Cardiac muscle cell (in vitro differentiated cells and primary cell): Measurements from ENCODE around the gene PIK3C2G. TPM values are rescaled to one million over a fixed set of nuclear protein-coding genes. Genes with fewer than 3 reads are reported as not detected.
"Not testable (repeated sequence)": the region's sequence is repeated elsewhere in the genome, so short reads cannot be mapped to it uniquely, and the experiment has no call there.

Experiments used
- DNase-seq, 2 donors: peaks; one replicate each; pipeline versions ENCODE4 v3.0.0 to v3.0.0-alpha.2; 2010 to 2017; ENCODE audit warnings: low read depth in 1 of 2, low spot score in 1 of 2
- H3K27ac ChIP-seq: fragments of 200-600 bp; sonication (generic); 2 replicates; pipeline ENCODE4 v1.5.1; 2016
- H3K27me3 ChIP-seq: fragments of 200-600 bp; sonication (generic); 2 replicates; pipeline ENCODE4 v1.6.0; 2016; ENCODE audit warnings: control low read depth
- H3K36me3 ChIP-seq: fragments of 200-600 bp; sonication (generic); 2 replicates; pipeline ENCODE4 v1.5.1; 2016; ENCODE audit warnings: control low read depth
- H3K4me1 ChIP-seq: fragments of 200-600 bp; sonication (generic); 2 replicates; pipeline ENCODE4 v1.8.1; 2017; ENCODE audit warnings: low read depth, mild to moderate bottlenecking, mixed run types
- H3K4me3 ChIP-seq: fragments of 200-600 bp; sonication (generic); 2 replicates; pipeline ENCODE4 v1.5.1; 2016; ENCODE audit warnings: mild to moderate bottlenecking
- H3K9me3 ChIP-seq: fragments of 200-600 bp; sonication (generic); 2 replicates; pipeline ENCODE4 v1.5.1; 2017; ENCODE audit warnings: low read depth, mild to moderate bottlenecking, control low read depth
- polyA plus RNA-seq: library from polyadenylated mRNA; unstranded; fragments of >200 nt; fragmentation: Nextera tagmentation; extraction: Ambion mirVana; gene quantifications from 2 replicates; pipeline ENCODE4 v1.2.1, GENCODE V29; 2016
- total RNA-seq: library from RNA; depleted of rRNA; stranded (reverse); fragments of >200 nt; gene quantifications from 2 replicates; pipeline ENCODE4 v1.2.3, GENCODE V29; 2016
- TF ChIP-seq, protein P1 (sequence below): IDR thresholded peaks from 2 replicates; pipeline ENCODE4 v1.5.1; 2012; ENCODE audit warnings: low read depth, mild to moderate bottlenecking, low read length

The PIK3C2G gene
- total and polyA plus RNA-seq, 2 experiments from 2014 or later = not detected

DNA sequence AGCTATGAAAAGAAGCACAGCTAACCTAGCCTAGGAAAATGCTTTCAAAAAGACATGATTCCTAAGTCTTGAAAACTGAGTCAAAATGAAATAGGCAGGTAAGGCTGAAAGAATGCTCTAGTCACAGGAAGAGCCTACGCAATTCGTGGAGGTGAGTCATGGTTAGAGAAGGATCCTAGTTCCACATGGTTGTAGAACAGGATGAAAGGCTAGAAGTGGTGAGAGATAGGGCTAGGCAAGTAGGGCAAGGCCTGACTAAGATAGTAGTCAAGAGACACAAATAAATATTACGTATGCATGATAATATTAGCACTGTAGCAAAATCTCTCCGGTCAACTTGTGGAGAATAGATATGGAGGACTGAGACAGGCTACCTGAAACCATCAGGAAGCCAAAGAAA, 429.3 kb downstream of the PIK3C2G start:
- H3K9me3 ChIP-seq = no peaks in the 10 kb centered on the region
- H3K4me1 ChIP-seq = no peaks in the 10 kb centered on the region
- no peak overlapping the region for H3K27ac ChIP-seq
- TF ChIP-seq, protein P1, sequence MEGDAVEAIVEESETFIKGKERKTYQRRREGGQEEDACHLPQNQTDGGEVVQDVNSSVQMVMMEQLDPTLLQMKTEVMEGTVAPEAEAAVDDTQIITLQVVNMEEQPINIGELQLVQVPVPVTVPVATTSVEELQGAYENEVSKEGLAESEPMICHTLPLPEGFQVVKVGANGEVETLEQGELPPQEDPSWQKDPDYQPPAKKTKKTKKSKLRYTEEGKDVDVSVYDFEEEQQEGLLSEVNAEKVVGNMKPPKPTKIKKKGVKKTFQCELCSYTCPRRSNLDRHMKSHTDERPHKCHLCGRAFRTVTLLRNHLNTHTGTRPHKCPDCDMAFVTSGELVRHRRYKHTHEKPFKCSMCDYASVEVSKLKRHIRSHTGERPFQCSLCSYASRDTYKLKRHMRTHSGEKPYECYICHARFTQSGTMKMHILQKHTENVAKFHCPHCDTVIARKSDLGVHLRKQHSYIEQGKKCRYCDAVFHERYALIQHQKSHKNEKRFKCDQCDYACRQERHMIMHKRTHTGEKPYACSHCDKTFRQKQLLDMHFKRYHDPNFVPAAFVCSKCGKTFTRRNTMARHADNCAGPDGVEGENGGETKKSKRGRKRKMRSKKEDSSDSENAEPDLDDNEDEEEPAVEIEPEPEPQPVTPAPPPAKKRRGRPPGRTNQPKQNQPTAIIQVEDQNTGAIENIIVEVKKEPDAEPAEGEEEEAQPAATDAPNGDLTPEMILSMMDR = no peak
- no peak overlapping the region for H3K4me3 ChIP-seq
- peak in 1 of 2 donors; percentile 40 for DNase-seq
- no peaks in the 10 kb centered on the region for H3K36me3 ChIP-seq
- H3K27me3 ChIP-seq = no peaks in the 10 kb centered on the region

DNA sequence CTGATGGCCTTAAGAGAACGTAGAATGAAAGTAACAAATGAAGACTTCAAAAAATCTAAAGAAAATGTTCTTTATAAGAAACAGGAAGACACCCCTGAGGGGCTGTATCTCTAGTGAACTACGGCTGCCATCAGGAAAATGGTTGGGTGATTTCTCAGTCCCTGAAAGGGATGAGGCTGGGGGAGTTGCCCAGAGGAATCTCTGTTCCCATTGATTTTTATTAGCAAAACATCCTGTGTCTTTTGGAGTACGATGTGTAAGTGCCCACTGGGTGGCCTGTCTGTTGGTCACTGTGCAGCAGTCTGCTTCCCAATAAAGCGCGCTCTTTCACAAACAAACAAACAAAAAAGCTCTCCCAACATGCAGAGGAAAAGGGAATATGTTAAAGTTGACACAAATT, 432.7 kb downstream of the PIK3C2G start:
- H3K27ac ChIP-seq, DNase-seq: not testable (repeated sequence)

DNA sequence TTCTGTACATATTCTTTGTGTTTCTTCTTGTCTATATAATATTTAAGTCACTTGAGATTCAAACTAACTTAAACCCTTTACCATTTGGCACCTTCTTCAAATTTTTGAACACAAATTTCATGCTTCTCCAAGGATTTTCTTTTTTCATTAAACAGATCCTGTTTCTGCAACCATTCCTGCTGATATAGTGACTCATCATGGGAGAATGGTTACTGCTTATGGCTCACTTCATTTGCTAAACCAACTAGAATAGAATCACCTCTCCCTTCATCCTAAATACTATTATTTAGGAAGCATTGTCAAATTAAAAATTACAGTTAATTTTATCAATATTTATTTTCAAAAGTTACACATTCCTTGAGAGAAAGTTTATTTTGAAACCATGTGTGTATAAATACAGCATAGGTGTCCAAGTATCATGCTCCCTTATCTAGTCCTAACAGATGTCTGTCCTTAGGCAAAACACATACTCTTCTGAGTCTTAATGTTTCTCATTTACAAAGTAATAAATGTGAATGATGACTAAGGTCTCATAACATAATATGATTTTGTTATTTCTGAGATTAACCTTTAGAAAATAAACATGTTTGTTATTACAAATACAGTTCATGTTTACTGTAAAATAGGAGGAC, 435.8 kb downstream of the PIK3C2G start:
- H3K9me3 ChIP-seq = no peaks in the 10 kb centered on the region
- H3K4me3 ChIP-seq = no peak overlapping the region
- DNase-seq = peak in 1 of 2 donors; percentile 46
- TF ChIP-seq, protein P1 = no peak
- H3K4me1 ChIP-seq = no peaks in the 10 kb centered on the region
- H3K36me3 ChIP-seq = no peaks in the 10 kb centered on the region
- no peaks in the 10 kb centered on the region for H3K27me3 ChIP-seq
- no peak overlapping the region for H3K27ac ChIP-seq

More for the DNA sequence above, 432.7 kb downstream of the PIK3C2G start:
- H3K4me3 ChIP-seq, H3K36me3 ChIP-seq, H3K4me1 ChIP-seq, H3K9me3 ChIP-seq, H3K27me3 ChIP-seq: not testable (repeated sequence)

Other genes with a start within 250 kb of the PIK3C2G start
- gene RERGL, start 171.3 kb upstream of the PIK3C2G start, total RNA-seq = not detected in 2 replicates
- gene RERGL, start 171.3 kb upstream of the PIK3C2G start, polyA plus RNA-seq = not detected in 2 replicates